IMR-90 (cell line): ENCODE data around the gene AGAP1. TPM values are rescaled to one million over a fixed set of nuclear protein-coding genes. Genes with fewer than 3 reads are reported as not detected.

ENCODE experiments used
- ATAC-seq: fragments of 200-7000 bp; cut with Tn5 transposase; 2 replicates; pipeline ENCODE4 v1.9.1; 2020; ENCODE audit warnings: low read depth, mild to moderate bottlenecking, moderate library complexity
- BruUV-seq: library from RNA; stranded (reverse); fragments of 400-500 nt; replicated peaks from 2 replicates; lab custom pipeline; 2021; lab: Mats Ljungman, UMichigan
- CTCF ChIA-PET: fragments of 300-600 bp; formaldehyde crosslinking; extraction: SDS; loops from one replicate; lab custom pipeline; 2021; ENCODE audit warnings: antibody characterized with exemption; lab: Yijun Ruan, JAX
- POLR2A ChIA-PET: fragments of 300-600 bp; sonication (Branson Sonifier 250); formaldehyde crosslinking; loops from one replicate; lab custom pipeline; 2022; ENCODE audit warnings: antibody characterized with exemption; ENCODE audit not compliant: unreplicated experiment; lab: Charles Lee
- DNase-seq: peaks from one replicate; pipeline ENCODE4 v3.0.0; 2013
- H2AFZ ChIP-seq: replicated peaks from 2 replicates; pipeline ENCODE3; 2013; ENCODE audit warnings: low read length, mild to moderate bottlenecking; ENCODE audit not compliant: poor library complexity
- H2AK5ac ChIP-seq: 2 replicates; pipeline ENCODE4 v1.6.1; 2013; ENCODE audit warnings: low read depth, low read length, inconsistent platforms
- H2AK9ac ChIP-seq: replicated peaks from 2 replicates; pipeline ENCODE3; 2013; ENCODE audit warnings: mild to moderate bottlenecking, low read depth, low read length, moderate library complexity; ENCODE audit not compliant: poor library complexity
- H2BK120ac ChIP-seq: 2 replicates; pipeline ENCODE4 v1.6.1; 2013; ENCODE audit warnings: low read depth, low read length, inconsistent platforms
- H2BK15ac ChIP-seq: 3 replicates; pipeline ENCODE4 v1.6.1; 2013; ENCODE audit warnings: low read depth, low read length, inconsistent platforms
- H2BK20ac ChIP-seq: 2 replicates; pipeline ENCODE4 v1.6.1; 2013; ENCODE audit warnings: low read depth, mild to moderate bottlenecking, inconsistent platforms, low read length, moderate library complexity
- H2BK5ac ChIP-seq: 2 replicates; pipeline ENCODE4 v1.6.1; 2013; ENCODE audit warnings: mild to moderate bottlenecking, low read depth, low read length, inconsistent platforms; ENCODE audit not compliant: poor library complexity, severe bottlenecking
- H3K14ac ChIP-seq: replicated peaks from 2 replicates; pipeline ENCODE4 v1.6.1; 2013; ENCODE audit warnings: low read depth, low read length, inconsistent platforms
- H3K18ac ChIP-seq: 2 replicates; pipeline ENCODE4 v1.6.1; 2013; ENCODE audit warnings: low read depth, low read length, control low read depth
- H3K23ac ChIP-seq: 2 replicates; pipeline ENCODE4 v1.6.1; 2013; ENCODE audit warnings: low read depth, low read length, inconsistent platforms
- H3K27ac ChIP-seq: 2 replicates; pipeline ENCODE4 v1.5.1; 2013; ENCODE audit warnings: mild to moderate bottlenecking, control low read depth, low read length; ENCODE audit not compliant: insufficient read depth
- H3K27me3 ChIP-seq: 2 replicates; pipeline ENCODE4 v1.6.1; 2013; ENCODE audit warnings: low read length; ENCODE audit not compliant: control insufficient read depth, insufficient read depth
- H3K36me3 ChIP-seq: 2 replicates; pipeline ENCODE4 v1.6.1; 2013; ENCODE audit warnings: low read length, mixed read lengths; ENCODE audit not compliant: control insufficient read depth, insufficient read depth
- H3K4ac ChIP-seq: 2 replicates; pipeline ENCODE4 v1.6.1; 2013; ENCODE audit warnings: low read depth, low read length, inconsistent platforms
- H3K4me1 ChIP-seq: 2 replicates; pipeline ENCODE4 v1.6.1; 2013; ENCODE audit warnings: low read length, mixed read lengths; ENCODE audit not compliant: control insufficient read depth, insufficient read depth
- H3K4me2 ChIP-seq: 2 replicates; pipeline ENCODE4 v1.6.1; 2013; ENCODE audit warnings: low read depth, mild to moderate bottlenecking, control low read depth, low read length, moderate library complexity
- H3K4me3 ChIP-seq: 2 replicates; pipeline ENCODE4 v1.5.1; 2013; ENCODE audit warnings: low read depth, mild to moderate bottlenecking, control low read depth, low read length, moderate library complexity; ENCODE audit not compliant: insufficient read depth
- H3K56ac ChIP-seq: 2 replicates; pipeline ENCODE4 v1.6.1; 2013; ENCODE audit warnings: low read length, inconsistent platforms; ENCODE audit not compliant: insufficient read depth; ENCODE audit errors: extremely low read depth
- H3K79me1 ChIP-seq, 2 experiments: 2 replicates each; pipeline ENCODE4 v1.6.1; 2013; ENCODE audit warnings: low read length in 2 of 2, inconsistent platforms in 1 of 2, low read depth in 1 of 2
- H3K9ac ChIP-seq: 2 replicates; pipeline ENCODE4 v1.6.1; 2013; ENCODE audit warnings: low read depth, low read length, control low read depth
- H3K9me1 ChIP-seq: 2 replicates; pipeline ENCODE4 v1.6.1; 2013; ENCODE audit warnings: low read length, inconsistent platforms; ENCODE audit not compliant: insufficient read depth
- H3K9me3 ChIP-seq: 2 replicates; pipeline ENCODE4 v1.6.1; 2013; ENCODE audit warnings: low read length; ENCODE audit not compliant: control insufficient read depth, insufficient read depth
- H4K20me1 ChIP-seq: 2 replicates; pipeline ENCODE4 v1.6.1; 2013; ENCODE audit warnings: low read length, inconsistent platforms; ENCODE audit not compliant: insufficient read depth
- H4K5ac ChIP-seq: 2 replicates; pipeline ENCODE4 v1.6.1; 2013; ENCODE audit warnings: mild to moderate bottlenecking, low read depth, low read length, control low read depth
- H4K8ac ChIP-seq, 2 experiments: 2 replicates each; pipeline ENCODE4 v1.6.1; 2013; ENCODE audit warnings: low read depth in 2 of 2, low read length in 2 of 2, control low read depth in 1 of 2, inconsistent platforms in 1 of 2
- H4K91ac ChIP-seq: 2 replicates; pipeline ENCODE4 v1.6.1; 2013; ENCODE audit warnings: low read depth, low read length, inconsistent platforms; ENCODE audit not compliant: insufficient read depth
- BHLHE40 ChIP-seq: fragments of 150-350 bp; IDR thresholded peaks from 2 replicates; pipeline ENCODE4 v1.6.1; 2016; ENCODE audit warnings: mild to moderate bottlenecking, low read depth, low read length
- CEBPB ChIP-seq: IDR thresholded peaks from 2 replicates; pipeline ENCODE4 v1.6.1; 2012; ENCODE audit warnings: low read depth, low read length, improper control_type of control experiment
- CHD1 ChIP-seq: IDR thresholded peaks from 2 replicates; pipeline ENCODE4 v1.6.1; 2012; ENCODE audit warnings: low read depth, low read length, improper control_type of control experiment
- CTCF ChIP-seq: conservative IDR thresholded peaks from 2 replicates; pipeline ENCODE4 v1.5.1; 2012; ENCODE audit warnings: mild to moderate bottlenecking, low read depth, low read length, improper control_type of control experiment
- FOS ChIP-seq: fragments of 150-350 bp; IDR thresholded peaks from 2 replicates; pipeline ENCODE4 v1.6.1; 2016; ENCODE audit warnings: low read depth, low read length
- MAFK ChIP-seq: IDR thresholded peaks from 2 replicates; pipeline ENCODE4 v1.6.1; 2012; ENCODE audit warnings: low read depth, low read length, improper control_type of control experiment
- MAZ ChIP-seq: IDR thresholded peaks from 2 replicates; pipeline ENCODE4 v1.6.1; 2012; ENCODE audit warnings: low read depth, mild to moderate bottlenecking, low read length, improper control_type of control experiment, moderate library complexity, borderline replicate concordance
- MXI1 ChIP-seq: IDR thresholded peaks from 2 replicates; pipeline ENCODE4 v1.6.1; 2012; ENCODE audit warnings: low read depth, mild to moderate bottlenecking, low read length, moderate library complexity, borderline replicate concordance
- NFE2L2 ChIP-seq: fragments of 150-350 bp; IDR thresholded peaks from 2 replicates; pipeline ENCODE4 v1.6.1; 2016; ENCODE audit warnings: low read depth, mild to moderate bottlenecking, low read length
- POLR2A ChIP-seq: IDR thresholded peaks from 2 replicates; pipeline ENCODE4 v1.6.1; 2012; ENCODE audit warnings: mild to moderate bottlenecking, low read depth, low read length
- RAD21 ChIP-seq: IDR thresholded peaks from 2 replicates; pipeline ENCODE4 v1.6.1; 2012; ENCODE audit warnings: low read length, improper control_type of control experiment
- RCOR1 ChIP-seq: IDR thresholded peaks from 2 replicates; pipeline ENCODE4 v1.6.1; 2012; ENCODE audit warnings: mild to moderate bottlenecking, low read length, improper control_type of control experiment; ENCODE audit not compliant: insufficient replicate concordance
- RFX5 ChIP-seq: IDR thresholded peaks from 2 replicates; pipeline ENCODE4 v1.8.0; 2012; ENCODE audit warnings: low read depth, mild to moderate bottlenecking, low read length, moderate library complexity
- SMC3 ChIP-seq: fragments of 150-350 bp; IDR thresholded peaks from 2 replicates; pipeline ENCODE4 v1.6.1; 2016; ENCODE audit warnings: low read depth, mild to moderate bottlenecking, antibody characterized with exemption, low read length, moderate library complexity
- WGBS, 2 experiments: methylation state at CpG; one replicate each; pipeline versions ENCODE4 v1.1.5 to v1.1.7; 2013; ENCODE audit warnings: missing lambda C conversion rate in 2 of 2; ENCODE audit not compliant: insufficient read length in 1 of 2; ENCODE audit errors: extremely low coverage in 2 of 2; 5-methylcytosine and 5-hydroxymethylcytosine counted together
- dilution Hi-C: fragments of 300-500 bp; cut with HindIII; formaldehyde crosslinking; loops from one replicate; pipeline ENCODE4 v1.14.3; 2018; ENCODE audit warnings: low sequenced_read_pairs; ENCODE audit not compliant: unreplicated experiment
- in situ Hi-C: fragments of 300-500 bp; cut with MboI; formaldehyde crosslinking; loops from 3 replicates; pipeline ENCODE4 v1.14.3; 2019; ENCODE audit warnings: low sequenced_read_pairs, inconsistent platforms, mixed read lengths
- intact Hi-C: fragments of 100-400 bp; cut with micrococcal nuclease; formaldehyde crosslinking; loops from 2 replicates; pipeline ENCODE4 v1.10.0; 2022
- polyA plus RNA-seq, 3 experiments: library from polyadenylated mRNA; depleted of rRNA; stranded (reverse); fragments of >200 nt; gene quantifications; 2 replicates each; pipeline ENCODE4 v1.2.3, GENCODE V29; 2012; ENCODE audit warnings: low replicate concordance in 1 of 3
- total RNA-seq: library from RNA; depleted of rRNA; stranded (reverse); fragments of >200 nt; gene quantifications from 2 replicates; pipeline ENCODE4 v1.2.3, GENCODE V29; 2012
- TF ChIP-seq, protein P1 (sequence below): fragments of 150-350 bp; IDR thresholded peaks from 2 replicates; pipeline ENCODE4 v1.6.1; 2016; ENCODE audit warnings: low read depth, mild to moderate bottlenecking, low read length, moderate library complexity, borderline replicate concordance
- TF ChIP-seq, protein P2 (sequence below): fragments of 150-350 bp; IDR thresholded peaks from 2 replicates; pipeline ENCODE4 v1.6.1; 2017; ENCODE audit warnings: mild to moderate bottlenecking, antibody characterized with exemption, low read length, low read depth

Gene AGAP1
- total and polyA plus RNA-seq, 2 of the 4 experiments (the other 2 are of a cell fraction) = 15.1 to 16.4 TPM

GRCh38 chr2:236054125-236054524, 560.3 kb downstream of the AGAP1 start:
- no peak overlapping the region for H3K18ac ChIP-seq
- dilution Hi-C loops = no loop called here
- H3K14ac ChIP-seq = no peak overlapping the region
- H3K9ac ChIP-seq = no peak overlapping the region
- no peak overlapping the region for H3K4me2 ChIP-seq
- no peak for ATAC-seq
- H3K4me1 ChIP-seq = no peaks in the 10 kb centered on the region
- no TSS peak for BruUV-seq
- H2AK9ac ChIP-seq = no peak overlapping the region
- no peak overlapping the region for H3K4me3 ChIP-seq
- no peak overlapping the region for H4K5ac ChIP-seq
- H2BK120ac ChIP-seq = no peak overlapping the region
- H4K20me1 ChIP-seq = no peaks in the 10 kb centered on the region
- no peaks in the 10 kb centered on the region for H3K79me1 ChIP-seq
- 83% methylated on average over 1 of the region's 2 CpGs; no CpG with 5 or more reads in 1 of the 2 experiments for WGBS, 2 experiments
- no peak overlapping the region for H4K91ac ChIP-seq
- peaks cover 4% of the 10 kb centered on the region for H3K9me3 ChIP-seq
- H3K4ac ChIP-seq = no peak overlapping the region
- no peak overlapping the region for H4K8ac ChIP-seq
- H3K36me3 ChIP-seq = peaks cover 3% of the 10 kb centered on the region
- H2AFZ ChIP-seq = no peak overlapping the region
- no peak overlapping the region for H3K56ac ChIP-seq
- H2AK5ac ChIP-seq = no peak overlapping the region
- ChIA-PET CTCF (interaction anchor here (0.6 kb wide), 1 partner anchor 127 kb away, joined by 3 read pairs; no protein-coding TSS in a partner anchor), POLR2A (no interaction called here)
- TF ChIP-seq, protein P1, sequence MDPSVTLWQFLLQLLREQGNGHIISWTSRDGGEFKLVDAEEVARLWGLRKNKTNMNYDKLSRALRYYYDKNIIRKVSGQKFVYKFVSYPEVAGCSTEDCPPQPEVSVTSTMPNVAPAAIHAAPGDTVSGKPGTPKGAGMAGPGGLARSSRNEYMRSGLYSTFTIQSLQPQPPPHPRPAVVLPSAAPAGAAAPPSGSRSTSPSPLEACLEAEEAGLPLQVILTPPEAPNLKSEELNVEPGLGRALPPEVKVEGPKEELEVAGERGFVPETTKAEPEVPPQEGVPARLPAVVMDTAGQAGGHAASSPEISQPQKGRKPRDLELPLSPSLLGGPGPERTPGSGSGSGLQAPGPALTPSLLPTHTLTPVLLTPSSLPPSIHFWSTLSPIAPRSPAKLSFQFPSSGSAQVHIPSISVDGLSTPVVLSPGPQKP = no peak
- TF ChIP-seq RFX5 (no peak), CTCF (no peak), POLR2A (no peak), CHD1 (no peak), SMC3 (no peak), CEBPB (no peak), NFE2L2 (no peak), MAFK (no peak), RAD21 (no peak), MAZ (no peak), FOS (no peak), MXI1 (no peak), BHLHE40 (no peak), RCOR1 (no peak)
- TF ChIP-seq, protein P2, sequence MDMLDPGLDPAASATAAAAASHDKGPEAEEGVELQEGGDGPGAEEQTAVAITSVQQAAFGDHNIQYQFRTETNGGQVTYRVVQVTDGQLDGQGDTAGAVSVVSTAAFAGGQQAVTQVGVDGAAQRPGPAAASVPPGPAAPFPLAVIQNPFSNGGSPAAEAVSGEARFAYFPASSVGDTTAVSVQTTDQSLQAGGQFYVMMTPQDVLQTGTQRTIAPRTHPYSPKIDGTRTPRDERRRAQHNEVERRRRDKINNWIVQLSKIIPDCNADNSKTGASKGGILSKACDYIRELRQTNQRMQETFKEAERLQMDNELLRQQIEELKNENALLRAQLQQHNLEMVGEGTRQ = no peak
- no peak overlapping the region for H3K27ac ChIP-seq
- peak; percentile 6 for DNase-seq
- no peak overlapping the region for H2BK20ac ChIP-seq
- intact Hi-C loops = no loop called here
- no peak overlapping the region for H2BK5ac ChIP-seq
- no peaks in the 10 kb centered on the region for H3K27me3 ChIP-seq
- H3K23ac ChIP-seq = no peak overlapping the region
- H3K9me1 ChIP-seq = no peaks in the 10 kb centered on the region
- no peak overlapping the region for H2BK15ac ChIP-seq
- in situ Hi-C loops = no loop called here
